A549 (cell line): ENCODE data around the gene DLX5.
"Not testable (repeated sequence)": the region's sequence is repeated elsewhere in the genome, so short reads cannot be mapped to it uniquely, and the experiment has no call there.

Source experiments
- CBX8 ChIP-seq: fragments of 200-600 bp; sonication (generic); IDR thresholded peaks from 2 replicates; pipeline ENCODE4 v1.6.1; 2016
- EHMT2 ChIP-seq: fragments of 200-600 bp; sonication (generic); IDR thresholded peaks from 2 replicates; pipeline ENCODE4 v1.6.1; 2016; ENCODE audit warnings: antibody characterized with exemption, low read depth, mild to moderate bottlenecking, moderate library complexity
- EP300 ChIP-seq, 2 experiments: fragments of >200 bp; sonication (Bioruptor Twin); formaldehyde crosslinking; IDR thresholded peaks; 2 replicates in 1 of 2; 3 replicates in 1 of 2; pipeline ENCODE4 v1.6.1; 2016 to 2017
- HOXA7 ChIP-seq: fragments of 250-450 bp; sonication (Bioruptor Pico); IDR thresholded peaks from 2 replicates; pipeline ENCODE4 v1.5.0; 2020; ENCODE audit warnings: mild to moderate bottlenecking, moderate library complexity
- MAZ ChIP-seq: fragments of 150-350 bp; IDR thresholded peaks from 2 replicates; pipeline ENCODE4 v1.6.1; 2014; ENCODE audit warnings: antibody characterized with exemption, low read depth, low read length, borderline replicate concordance
- MYC ChIP-seq: IDR thresholded peaks from 2 replicates; pipeline ENCODE4 v1.6.1; 2012; ENCODE audit warnings: mild to moderate bottlenecking, inconsistent platforms, low read length, improper control_type of control experiment, borderline replicate concordance
- PHF8 ChIP-seq: fragments of 200-600 bp; sonication (generic); IDR thresholded peaks from 2 replicates; pipeline ENCODE4 v1.6.1; 2016; ENCODE audit warnings: low read depth, mild to moderate bottlenecking, antibody characterized with exemption, moderate library complexity, borderline replicate concordance
- POLR2A ChIP-seq: IDR thresholded peaks from 2 replicates; pipeline ENCODE4 v1.6.1; 2012; ENCODE audit warnings: mild to moderate bottlenecking, low read length
- RCOR1 ChIP-seq: fragments of 150-350 bp; IDR thresholded peaks from 2 replicates; pipeline ENCODE4 v1.6.1; 2014; ENCODE audit warnings: antibody characterized with exemption, low read length, low read depth
- RFX5 ChIP-seq: fragments of 450-650 bp; IDR thresholded peaks from 2 replicates; pipeline ENCODE4 v1.7.1; 2014; ENCODE audit warnings: antibody characterized with exemption, mild to moderate bottlenecking, moderate library complexity
- SMC3 ChIP-seq: fragments of >200 bp; sonication (Bioruptor Twin); formaldehyde crosslinking; IDR thresholded peaks from 3 replicates; pipeline ENCODE4 v1.6.1; 2018; ENCODE audit warnings: inconsistent platforms
- TF ChIP-seq, protein P1 (sequence below): fragments of >200 bp; sonication (Bioruptor Twin); formaldehyde crosslinking; IDR thresholded peaks from 3 replicates; pipeline ENCODE4 v1.5.1; 2016
- TF ChIP-seq, protein P2 (sequence below): fragments of 250-450 bp; sonication (Bioruptor Pico); IDR thresholded peaks from 2 replicates; pipeline ENCODE4 v1.5.0; 2020; ENCODE audit warnings: low read depth, mild to moderate bottlenecking, moderate library complexity
- TF ChIP-seq, protein P3 (sequence below): fragments of 250-450 bp; sonication (Bioruptor Pico); IDR thresholded peaks from 2 replicates; pipeline ENCODE4 v1.5.0; 2021; ENCODE audit warnings: mild to moderate bottlenecking, moderate library complexity, borderline replicate concordance

DNA sequence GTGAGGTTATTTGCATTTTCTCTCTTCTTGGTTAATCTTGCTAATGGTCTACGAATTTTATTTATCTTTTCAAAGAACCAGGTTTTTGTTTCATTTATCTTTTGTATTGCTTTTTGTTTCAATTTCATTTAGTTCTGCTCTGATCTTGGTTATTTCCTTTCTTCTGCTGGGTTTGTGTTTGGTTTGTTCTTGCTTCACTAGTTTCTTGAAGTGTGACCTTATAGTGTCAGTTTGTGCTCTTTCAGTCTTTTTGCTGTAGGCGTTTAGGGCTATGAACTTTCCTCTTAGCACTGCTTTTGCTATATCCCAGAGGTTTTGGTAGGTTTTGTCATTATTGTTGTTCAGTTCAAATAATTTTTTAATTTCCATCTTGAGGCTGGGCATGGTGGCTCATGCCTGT, 47.4 kb upstream of the DLX5 start:
- TF ChIP-seq EP300 (IDR thresholded peaks at IDR 0.05); SMC3; MAZ; EHMT2; RCOR1; POLR2A; PHF8; RFX5; HOXA7 (CRISPR knock-in tag); CBX8; MYC: not testable (repeated sequence)
- TF ChIP-seq, protein P1, sequence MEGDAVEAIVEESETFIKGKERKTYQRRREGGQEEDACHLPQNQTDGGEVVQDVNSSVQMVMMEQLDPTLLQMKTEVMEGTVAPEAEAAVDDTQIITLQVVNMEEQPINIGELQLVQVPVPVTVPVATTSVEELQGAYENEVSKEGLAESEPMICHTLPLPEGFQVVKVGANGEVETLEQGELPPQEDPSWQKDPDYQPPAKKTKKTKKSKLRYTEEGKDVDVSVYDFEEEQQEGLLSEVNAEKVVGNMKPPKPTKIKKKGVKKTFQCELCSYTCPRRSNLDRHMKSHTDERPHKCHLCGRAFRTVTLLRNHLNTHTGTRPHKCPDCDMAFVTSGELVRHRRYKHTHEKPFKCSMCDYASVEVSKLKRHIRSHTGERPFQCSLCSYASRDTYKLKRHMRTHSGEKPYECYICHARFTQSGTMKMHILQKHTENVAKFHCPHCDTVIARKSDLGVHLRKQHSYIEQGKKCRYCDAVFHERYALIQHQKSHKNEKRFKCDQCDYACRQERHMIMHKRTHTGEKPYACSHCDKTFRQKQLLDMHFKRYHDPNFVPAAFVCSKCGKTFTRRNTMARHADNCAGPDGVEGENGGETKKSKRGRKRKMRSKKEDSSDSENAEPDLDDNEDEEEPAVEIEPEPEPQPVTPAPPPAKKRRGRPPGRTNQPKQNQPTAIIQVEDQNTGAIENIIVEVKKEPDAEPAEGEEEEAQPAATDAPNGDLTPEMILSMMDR: not testable (repeated sequence)
- TF ChIP-seq, protein P2, sequence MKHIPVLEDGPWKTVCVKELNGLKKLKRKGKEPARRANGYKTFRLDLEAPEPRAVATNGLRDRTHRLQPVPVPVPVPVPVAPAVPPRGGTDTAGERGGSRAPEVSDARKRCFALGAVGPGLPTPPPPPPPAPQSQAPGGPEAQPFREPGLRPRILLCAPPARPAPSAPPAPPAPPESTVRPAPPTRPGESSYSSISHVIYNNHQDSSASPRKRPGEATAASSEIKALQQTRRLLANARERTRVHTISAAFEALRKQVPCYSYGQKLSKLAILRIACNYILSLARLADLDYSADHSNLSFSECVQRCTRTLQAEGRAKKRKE (CRISPR knock-in tag): not testable (repeated sequence)
- TF ChIP-seq, protein P3, sequence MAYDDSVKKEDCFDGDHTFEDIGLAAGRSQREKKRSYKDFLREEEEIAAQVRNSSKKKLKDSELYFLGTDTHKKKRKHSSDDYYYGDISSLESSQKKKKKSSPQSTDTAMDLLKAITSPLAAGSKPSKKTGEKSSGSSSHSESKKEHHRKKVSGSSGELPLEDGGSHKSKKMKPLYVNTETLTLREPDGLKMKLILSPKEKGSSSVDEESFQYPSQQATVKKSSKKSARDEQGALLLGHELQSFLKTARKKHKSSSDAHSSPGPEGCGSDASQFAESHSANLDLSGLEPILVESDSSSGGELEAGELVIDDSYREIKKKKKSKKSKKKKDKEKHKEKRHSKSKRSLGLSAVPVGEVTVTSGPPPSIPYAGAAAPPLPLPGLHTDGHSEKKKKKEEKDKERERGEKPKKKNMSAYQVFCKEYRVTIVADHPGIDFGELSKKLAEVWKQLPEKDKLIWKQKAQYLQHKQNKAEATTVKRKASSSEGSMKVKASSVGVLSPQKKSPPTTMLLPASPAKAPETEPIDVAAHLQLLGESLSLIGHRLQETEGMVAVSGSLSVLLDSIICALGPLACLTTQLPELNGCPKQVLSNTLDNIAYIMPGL (CRISPR knock-in tag): not testable (repeated sequence)
